ENCODE data around the gene GPC3.

DNA sequence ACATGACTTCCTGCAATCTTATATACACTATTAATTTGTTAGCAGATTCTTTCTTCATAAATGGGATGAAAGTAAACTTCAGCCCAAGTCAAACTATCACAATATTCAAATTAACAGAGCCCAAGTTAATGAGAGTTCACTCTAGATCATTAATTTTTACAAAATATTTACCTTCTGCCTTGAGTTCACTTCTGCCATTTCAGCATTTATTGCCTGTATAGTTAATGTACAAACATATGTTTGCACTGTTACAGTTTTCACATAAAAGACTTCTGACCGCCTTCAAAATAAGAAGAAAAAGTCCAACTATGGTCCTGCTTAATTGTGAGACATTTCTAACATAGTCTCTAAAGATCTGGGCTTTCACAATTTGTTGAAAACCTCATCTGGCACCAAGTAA lies 46.9 kb downstream of the GPC3 start:
- TF ChIP-seq CTCF (conservative IDR thresholded peaks at IDR 0.05; ENCODE audit: low read depth, low read length) = no peak
- TF ChIP-seq EZH2 (IDR thresholded peaks at IDR 0.05; ENCODE audit: borderline replicate concordance, low read depth, low read length, poor library complexity, severe bottlenecking) = no peak
